GM12875 (cell line): ENCODE data around the gene TENM3.

ENCODE experiments used
- H3K4me3 ChIP-seq: one replicate; pipeline ENCODE4 v1.5.1; 2011; ENCODE audit warnings: low read depth, low read length, control low read depth
- CTCF ChIP-seq: IDR thresholded peaks from 2 replicates; pipeline ENCODE4 v1.5.1; 2011; ENCODE audit warnings: low read depth, mild to moderate bottlenecking, control low read depth, inconsistent platforms, low read length, moderate library complexity, borderline replicate concordance; ENCODE audit not compliant: insufficient read depth

The TENM3 gene

GRCh38 chr4:182288534-182288933 is 45.3 kb downstream of the TENM3 start:
- no peak for TF ChIP-seq CTCF
- no peak overlapping the region for H3K4me3 ChIP-seq

GRCh38 chr4:182289809-182290208 is 46.6 kb downstream of the TENM3 start:
- TF ChIP-seq CTCF: no peak
- no peak overlapping the region for H3K4me3 ChIP-seq

DNA sequence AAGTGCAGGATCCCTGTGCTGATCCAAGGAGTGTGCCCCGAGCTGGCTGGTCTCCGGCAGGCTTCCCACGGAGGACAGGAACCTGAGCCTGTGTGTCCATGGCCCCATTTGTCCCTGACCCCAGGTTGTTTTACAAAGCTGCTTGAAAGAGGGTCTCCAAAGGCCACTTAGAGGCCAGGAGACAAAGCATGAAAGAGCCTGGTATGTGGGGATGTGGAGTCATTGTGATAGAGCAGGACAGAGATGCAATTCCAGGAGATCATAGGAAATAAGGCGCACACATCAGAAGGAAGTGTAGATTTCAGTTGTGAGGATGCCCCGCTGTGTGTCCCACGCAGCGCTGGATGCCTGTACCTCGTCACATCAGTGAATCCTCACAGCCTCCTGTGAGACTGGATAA is 48.0 kb downstream of the TENM3 start:
- TF ChIP-seq CTCF: no peak
- H3K4me3 ChIP-seq: no peak overlapping the region

GRCh38 chr4:182291597-182292270 is 48.5 kb downstream of the TENM3 start:
- no peak overlapping the region for H3K4me3 ChIP-seq
- no peak for TF ChIP-seq CTCF

- no peak overlapping the region for H3K4me3 ChIP-seq
- no peak for TF ChIP-seq CTCF
Measured at GRCh38 chr4:182292612-182293011, 49.4 kb downstream of the TENM3 start.

- H3K4me3 ChIP-seq: no peak overlapping the region
- TF ChIP-seq CTCF: no peak
Measured at GRCh38 chr4:182293691-182294255, 50.6 kb downstream of the TENM3 start.

GRCh38 chr4:182294451-182294850 is 51.2 kb downstream of the TENM3 start:
- TF ChIP-seq CTCF: no peak

More at GRCh38 chr4:182294451-182294850, 51.2 kb downstream of the TENM3 start:
- no peak overlapping the region for H3K4me3 ChIP-seq
